HG03442 (cell line): ENCODE data around the gene F13A1.

Source experiments
- ATAC-seq: cut with Tn5 transposase; IDR thresholded peaks from one replicate; pipeline ENCODE4 v1.9.1; 2021; ENCODE audit warnings: mild to moderate bottlenecking, moderate library complexity; ENCODE audit not compliant: unreplicated experiment

Gene F13A1

DNA sequence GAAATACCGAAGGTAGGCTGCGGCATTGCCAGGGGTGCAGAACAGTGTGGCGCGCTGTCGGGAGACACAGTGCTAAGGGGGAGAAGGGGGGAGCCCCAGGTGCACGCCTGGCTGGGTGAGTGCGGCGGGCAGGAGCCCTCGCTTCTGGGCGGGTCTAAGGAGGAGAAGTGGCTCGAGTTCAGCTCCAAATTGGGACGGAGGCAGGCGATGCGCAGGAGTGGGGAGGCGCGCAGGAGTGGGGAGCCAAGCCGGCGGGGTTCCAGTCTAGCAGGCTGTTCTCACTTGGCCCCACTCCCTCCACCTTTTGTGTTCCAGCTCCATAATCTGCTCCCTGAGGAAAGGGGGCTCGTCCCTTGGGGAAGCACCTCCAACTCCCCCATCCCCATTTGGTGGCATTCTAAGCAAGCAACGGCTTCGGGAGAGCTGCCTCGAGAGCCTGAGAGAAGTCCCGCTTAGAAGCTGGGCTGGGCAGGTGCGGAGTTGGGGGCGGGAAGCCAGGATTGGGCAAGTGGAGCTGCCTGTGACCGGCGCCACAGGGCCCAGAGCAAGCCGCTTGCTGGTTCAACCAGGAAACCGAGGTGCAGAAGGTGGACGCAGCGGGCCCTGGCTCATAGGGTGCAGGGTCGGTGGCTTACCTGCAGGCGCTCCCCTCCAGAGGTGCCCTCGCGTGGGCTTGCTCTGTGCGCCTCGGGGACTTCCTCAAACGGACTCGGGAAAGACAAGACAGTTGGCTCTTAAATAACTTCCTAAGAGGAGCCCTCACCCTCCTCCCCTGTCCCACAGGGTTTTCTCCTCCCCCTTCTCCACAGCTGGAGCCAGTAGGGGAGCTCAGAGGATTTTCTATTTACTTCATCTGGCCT, at the start of gene F13A1:
TSS of gene F13A1 (minus strand) at position 711 of the 860 bp plus-strand sequence. CDS start 1,998 bp downstream, outside the sequence.
- ATAC-seq, result no peak

- ATAC-seq, result no peak
Observed at GRCh38 chr6:6368684-6369052, 48.2 kb upstream of the F13A1 start.

DNA sequence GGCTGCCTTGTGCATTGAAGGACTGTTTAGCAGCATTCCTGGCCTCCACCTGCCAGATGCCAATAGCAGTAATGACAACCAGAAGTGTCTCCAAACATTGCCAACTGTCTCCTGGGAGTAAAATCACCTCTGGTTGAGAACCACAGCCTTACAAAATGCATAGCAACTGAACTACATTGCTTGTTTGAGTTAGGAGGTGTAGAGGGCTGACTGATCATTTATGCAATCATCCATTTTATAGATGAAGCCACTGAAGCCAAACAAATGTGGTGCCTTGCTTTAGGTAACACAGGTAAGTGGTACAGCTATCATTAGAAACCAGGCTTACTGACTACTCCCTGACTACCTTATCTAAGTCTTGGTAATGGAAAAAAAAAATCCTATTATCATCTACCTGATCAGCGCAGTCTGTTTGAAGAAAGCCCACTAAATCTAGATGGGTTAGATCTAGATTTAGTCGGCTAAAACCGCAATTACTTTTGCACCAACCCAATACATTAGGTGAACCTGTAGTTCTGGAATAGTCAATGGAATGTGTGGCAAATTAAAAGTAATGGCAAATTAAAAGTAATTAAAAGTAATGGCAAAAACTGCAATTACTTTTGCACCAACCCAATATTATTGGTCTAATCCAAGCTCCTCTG, 47.7 kb upstream of the F13A1 start:
- ATAC-seq, result no peak

- ATAC-seq, result no peak
Observed at GRCh38 chr6:6366803-6367202, 46.3 kb upstream of the F13A1 start.

DNA sequence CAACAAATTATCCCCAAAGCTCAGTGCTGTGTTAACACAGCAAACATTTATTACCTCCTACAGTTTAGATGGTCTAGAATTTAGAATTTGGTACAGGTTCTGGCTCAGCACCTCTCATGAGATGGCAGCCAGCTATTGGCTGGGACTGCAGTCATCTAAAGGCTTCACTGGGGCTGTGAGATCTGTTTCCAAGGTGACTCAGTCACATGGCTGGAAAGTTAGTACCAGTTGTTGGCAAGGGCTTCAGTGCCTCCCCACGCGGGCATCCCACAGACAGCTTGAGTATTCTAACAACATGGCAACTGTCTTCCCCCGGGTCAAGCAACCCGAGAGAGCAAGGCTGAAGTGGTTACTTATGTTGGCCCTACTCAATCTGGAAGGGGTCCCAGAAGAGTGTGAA, 44.8 kb upstream of the F13A1 start:
- no peak for ATAC-seq

- no peak for ATAC-seq
Observed at GRCh38 chr6:6362056-6362840, 41.8 kb upstream of the F13A1 start.

- ATAC-seq, result no peak
Observed at GRCh38 chr6:6357530-6357929, 37.1 kb upstream of the F13A1 start.

DNA sequence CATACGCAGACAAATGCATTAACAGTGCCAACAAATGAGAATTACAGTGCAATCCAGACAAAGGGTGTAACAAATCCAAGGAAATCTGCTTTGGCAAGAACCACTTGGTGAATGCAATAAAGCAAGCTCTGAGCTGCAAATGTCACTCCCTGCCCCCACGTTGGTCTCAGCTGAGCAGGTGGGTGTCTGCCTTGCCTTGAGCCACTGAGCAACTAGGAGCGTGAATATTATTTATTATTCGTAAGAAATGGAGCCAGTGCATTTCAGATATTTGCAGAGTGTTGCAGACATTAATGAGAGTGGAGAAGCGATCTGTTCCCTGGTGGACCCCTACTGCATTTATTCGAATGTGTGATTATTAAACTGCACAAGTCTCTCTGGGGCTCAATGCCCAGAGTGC, 36.6 kb upstream of the F13A1 start:
- no peak for ATAC-seq

DNA sequence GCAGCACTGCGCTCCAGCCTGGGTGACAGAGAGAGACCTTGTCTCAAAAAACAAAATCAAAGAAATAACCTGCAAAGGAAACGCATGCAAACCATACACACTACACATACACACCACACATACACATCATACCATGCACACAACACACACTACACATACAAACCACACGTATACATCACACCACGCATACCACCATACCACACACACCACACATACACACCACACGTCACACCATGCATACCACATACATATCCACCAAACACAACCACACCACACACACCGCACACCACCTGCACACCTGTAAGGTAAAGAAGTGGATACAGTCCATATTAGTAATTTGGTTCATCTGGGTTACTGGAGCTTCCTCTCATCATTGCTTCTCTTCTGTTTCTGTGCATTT, 32.3 kb upstream of the F13A1 start:
- ATAC-seq, result no peak

GRCh38 chr6:6351511-6352025, 31.1 kb upstream of the F13A1 start:
- ATAC-seq, result no peak

GRCh38 chr6:6350696-6351095, 30.2 kb upstream of the F13A1 start:
- ATAC-seq, result no peak

DNA sequence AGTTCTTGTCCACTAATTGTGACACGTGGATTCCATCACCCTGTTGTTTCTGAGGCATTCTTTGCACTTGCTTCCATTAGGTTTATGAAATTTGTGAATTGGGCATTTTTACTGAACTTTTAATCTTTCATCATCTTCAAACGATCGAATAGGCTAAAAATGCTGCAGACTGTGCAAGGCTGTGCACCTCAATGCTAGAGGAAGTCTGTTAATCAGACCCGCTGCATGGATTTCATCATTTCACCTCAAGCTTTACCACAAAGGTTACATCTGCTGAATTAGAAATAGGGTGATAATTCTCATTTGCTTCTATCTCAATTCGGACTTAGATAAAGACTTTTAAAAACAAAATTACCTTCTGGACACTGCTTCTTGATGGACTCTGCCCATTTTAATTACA, 27.8 kb upstream of the F13A1 start:
- ATAC-seq, result no peak

DNA sequence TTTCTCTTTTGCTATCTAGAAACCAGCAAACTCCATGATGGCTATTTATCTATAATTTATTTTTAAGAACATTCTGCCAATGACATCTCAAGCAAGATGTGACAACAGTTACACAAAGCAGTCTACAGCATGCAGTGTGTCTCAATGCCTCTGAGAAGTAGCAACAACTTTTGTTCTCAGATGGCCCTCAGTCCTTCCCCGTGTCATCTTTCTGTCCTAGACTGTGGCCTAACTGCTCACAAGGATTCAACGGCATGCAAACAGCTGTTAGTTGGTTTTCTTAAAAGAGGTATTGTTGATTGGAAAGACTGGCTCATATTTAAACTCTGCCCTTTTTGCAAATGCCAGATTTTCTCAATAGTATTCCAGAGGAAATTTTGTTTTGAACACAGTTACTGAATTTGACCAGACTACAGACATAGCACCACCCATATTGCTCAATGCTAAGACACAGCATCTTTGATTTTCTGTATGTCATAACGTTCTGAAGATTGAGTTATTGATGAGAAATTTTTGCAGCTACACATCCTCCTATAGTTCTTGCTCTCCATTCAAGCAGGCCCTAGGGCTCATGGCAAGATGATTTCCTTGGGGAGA, 26.1 kb upstream of the F13A1 start:
- no peak for ATAC-seq

- ATAC-seq, result no peak
Observed at GRCh38 chr6:6333501-6333900, 13.0 kb upstream of the F13A1 start.

- peak; percentile 34 for ATAC-seq
Observed at GRCh38 chr6:6332811-6333244, 12.4 kb upstream of the F13A1 start.

GRCh38 chr6:6331946-6332601, 11.6 kb upstream of the F13A1 start:
- peak; percentile 61 for ATAC-seq

GRCh38 chr6:6331393-6331792, 10.9 kb upstream of the F13A1 start:
- ATAC-seq, result peak; percentile 54

DNA sequence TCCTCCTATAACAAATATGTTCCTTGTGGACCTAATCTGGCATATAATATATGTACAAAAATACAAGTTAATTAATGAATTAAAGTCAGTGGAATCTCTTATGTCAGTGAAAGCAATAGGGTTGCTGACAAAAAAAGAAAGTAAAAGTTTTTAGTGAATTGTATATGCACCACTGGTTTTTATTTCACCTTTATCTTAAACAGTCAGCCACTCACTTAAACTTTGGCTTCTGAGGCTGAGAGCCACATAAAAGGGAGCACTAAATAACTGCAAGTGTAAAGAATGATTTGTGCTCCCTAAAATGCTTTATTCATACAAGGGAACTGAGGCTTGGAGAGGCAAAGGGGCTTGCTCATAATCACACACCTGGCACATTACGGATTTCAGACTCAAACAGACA, 9.9 kb upstream of the F13A1 start:
- no peak for ATAC-seq

DNA sequence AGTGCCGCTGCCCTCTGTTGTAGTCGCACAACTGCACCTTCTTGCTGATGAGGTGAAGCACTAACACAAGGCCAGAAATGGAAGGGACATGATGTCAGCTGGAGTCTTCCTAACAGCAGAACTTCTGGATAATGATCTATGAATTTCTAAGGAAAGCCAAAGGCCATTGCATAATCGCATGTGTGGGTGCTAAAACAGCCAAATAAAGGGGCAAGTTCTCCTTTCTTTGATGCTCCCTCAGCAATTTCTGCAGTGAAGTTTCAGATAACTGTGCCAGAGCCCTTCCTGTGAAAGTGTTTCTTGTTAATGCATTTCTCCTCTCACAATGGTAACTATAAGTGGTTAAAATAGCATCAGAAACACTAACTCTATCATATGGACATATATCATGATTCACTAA, 8.0 kb upstream of the F13A1 start:
- no peak for ATAC-seq

GRCh38 chr6:6323352-6323751, 2.9 kb upstream of the F13A1 start:
- ATAC-seq, result no peak
